Measurements from ENCODE around the gene PRXL2C.

GRCh38 chr9:96638606-96639364 is 16.3 kb downstream of the PRXL2C start:
- TF ChIP-seq ZNF274 (CRISPR knock-in tag; IDR thresholded peaks at IDR 0.05) (no peak), CREM (IDR thresholded peaks at IDR 0.05) (no peak), CREM (CRISPR knock-in tag; IDR thresholded peaks at IDR 0.05) (no peak), EP300 (IDR thresholded peaks at IDR 0.05; ENCODE audit: low read depth in 2 of 2, low read length in 2 of 2) (no peak), EP300 (CRISPR knock-in tag; IDR thresholded peaks at IDR 0.05; ENCODE audit: borderline replicate concordance) (no peak), TCF7L2 (IDR thresholded peaks at IDR 0.05; ENCODE audit: low read depth, low read length) (no peak), IKZF1 (IDR thresholded peaks at IDR 0.05) (no peak), KDM2A (CRISPR knock-in tag; IDR thresholded peaks at IDR 0.05; ENCODE audit: borderline replicate concordance, low read depth) (no peak), CTCF (CRISPR knock-in tag; IDR thresholded peaks at IDR 0.05) (no peak), ZBTB43 (CRISPR knock-in tag; conservative IDR thresholded peaks at IDR 0.05) (no peak), ZNF558 (CRISPR knock-in tag; IDR thresholded peaks at IDR 0.05; ENCODE audit: borderline replicate concordance) (no peak), REL (CRISPR knock-in tag; conservative IDR thresholded peaks at IDR 0.05) (no peak), ZFX (CRISPR knock-in tag; IDR thresholded peaks at IDR 0.05; ENCODE audit: low read depth) (no peak), NR2C2 (CRISPR knock-in tag; IDR thresholded peaks at IDR 0.05; ENCODE audit: borderline replicate concordance) (no peak), ATM (IDR thresholded peaks at IDR 0.05; ENCODE audit: borderline replicate concordance) (no peak), MTF1 (CRISPR knock-in tag; IDR thresholded peaks at IDR 0.05) (no peak)
